H7 (cell line): ENCODE measurements around the gene COX7B2. TPM values are rescaled to one million over a fixed set of nuclear protein-coding genes. Genes with fewer than 3 reads are reported as not detected.

ENCODE experiments used
- DNase-seq: peaks from one replicate; pipeline ENCODE4 v3.0.0; 2012
- H3K27me3 ChIP-seq: 2 replicates; pipeline ENCODE4 v1.6.0; 2011; ENCODE audit warnings: mild to moderate bottlenecking, low read length; ENCODE audit not compliant: control insufficient read depth, insufficient read depth
- H3K36me3 ChIP-seq: replicated peaks from 2 replicates; pipeline ENCODE4 v1.5.1; 2011; ENCODE audit warnings: low read length; ENCODE audit not compliant: control insufficient read depth, insufficient read depth
- H3K4me3 ChIP-seq: 2 replicates; pipeline ENCODE4 v1.5.1; 2011; ENCODE audit warnings: low read depth, mild to moderate bottlenecking, control low read depth, low read length, moderate library complexity; ENCODE audit not compliant: insufficient read depth
- total RNA-seq: library from RNA; depleted of rRNA; stranded (reverse); fragments of >200 nt; shearing (Covaris generic); gene quantifications from 2 replicates; pipeline ENCODE4 v1.2.3, GENCODE V29; 2014

Gene COX7B2
- total RNA-seq, 1 experiment from 2014 or later: not detected

DNA sequence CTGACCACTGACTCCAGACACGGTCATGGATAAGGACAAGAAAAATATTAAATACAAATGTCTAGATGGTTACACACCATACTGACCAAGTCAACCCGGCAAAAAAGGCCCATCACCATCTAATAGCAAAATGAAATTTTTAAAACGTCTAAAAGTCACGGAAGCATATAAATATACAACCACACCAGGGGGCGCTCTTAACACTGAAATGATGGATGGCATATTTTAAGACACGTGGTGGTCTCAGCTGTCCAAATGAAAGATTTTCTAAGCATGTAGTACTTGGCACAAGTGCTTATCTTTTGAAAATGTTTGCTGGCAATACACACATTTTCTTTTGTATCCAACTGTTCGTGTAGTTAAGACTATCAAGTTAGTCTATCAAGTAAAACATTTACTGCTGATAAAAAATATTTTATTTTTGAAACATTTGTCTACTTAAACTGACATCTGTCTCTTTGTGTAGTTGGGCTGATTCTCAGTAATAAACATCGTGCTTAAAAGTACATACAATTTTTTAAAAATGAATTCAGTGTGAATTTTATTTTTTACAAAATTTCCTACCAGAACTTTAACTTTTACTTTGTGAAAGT lies 64.6 kb downstream of the COX7B2 start:
- H3K36me3 ChIP-seq: no peaks in the 10 kb centered on the region
- H3K27me3 ChIP-seq: no peaks in the 10 kb centered on the region
- H3K4me3 ChIP-seq: no peak overlapping the region
- DNase-seq: peak; percentile 10

DNA sequence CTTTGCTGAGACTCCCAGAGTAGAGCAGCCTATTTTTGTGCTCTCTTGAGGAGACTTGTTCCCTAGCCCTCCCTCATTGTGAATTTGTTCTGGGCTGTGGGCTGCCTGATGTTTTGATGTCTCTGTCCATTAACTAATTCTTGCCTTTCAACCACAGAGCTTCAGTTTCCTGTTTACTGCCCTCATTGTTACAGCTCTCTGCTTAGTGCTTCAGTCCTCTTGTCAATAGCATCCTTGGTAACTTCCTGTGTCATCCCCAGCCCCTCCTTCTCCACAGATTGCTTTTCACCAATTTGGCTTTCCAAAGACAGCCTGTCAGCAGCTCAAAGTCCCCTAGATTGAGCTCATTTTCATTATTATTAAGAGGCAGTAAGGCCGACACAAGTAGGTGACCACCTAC lies 69.9 kb downstream of the COX7B2 start:
- no peaks in the 10 kb centered on the region for H3K36me3 ChIP-seq
- peak; percentile 13 for DNase-seq
- no peak overlapping the region for H3K4me3 ChIP-seq
- no peaks in the 10 kb centered on the region for H3K27me3 ChIP-seq

DNA sequence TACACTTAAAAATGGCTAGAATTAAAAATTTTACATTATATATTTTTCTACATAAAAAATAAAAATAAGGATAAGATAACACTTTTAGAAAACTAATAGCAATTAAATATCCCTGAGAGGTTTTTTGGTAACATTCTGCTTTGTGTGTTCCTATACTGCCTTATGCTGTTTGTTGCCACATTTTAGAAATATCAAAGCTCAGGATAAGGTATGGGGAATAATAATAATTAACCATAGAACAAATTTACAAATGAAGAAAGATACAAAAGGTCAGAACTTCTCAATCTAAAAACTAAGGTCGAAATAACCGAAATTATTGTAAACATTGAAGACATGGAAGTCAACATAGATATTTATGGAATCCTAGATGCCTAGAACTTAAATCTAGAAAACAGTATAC lies 71.4 kb downstream of the COX7B2 start:
- Histone ChIP-seq H3K27me3 (no peaks in the 10 kb centered on the region), H3K4me3 (no peak overlapping the region), H3K36me3 (no peaks in the 10 kb centered on the region)
- DNase-seq: no peak

DNA sequence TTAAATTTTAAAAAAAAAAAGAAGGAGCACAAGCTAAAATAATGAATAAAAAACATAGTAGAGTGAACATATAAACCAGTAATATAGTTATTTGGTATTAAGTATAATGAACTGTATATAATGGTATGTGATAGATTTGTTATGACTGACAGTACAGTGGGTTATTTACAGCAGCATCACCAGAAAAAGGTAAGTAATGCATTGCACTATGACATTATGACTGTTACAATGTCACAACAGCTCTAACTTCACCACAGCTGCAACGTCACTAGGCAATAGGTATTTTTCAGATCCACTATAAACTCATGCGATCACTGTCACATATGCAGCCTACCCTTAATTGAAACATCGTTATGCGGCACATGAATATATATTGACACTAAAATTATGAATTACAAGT lies 72.5 kb downstream of the COX7B2 start:
- DNase-seq: no peak
- no peaks in the 10 kb centered on the region for H3K36me3 ChIP-seq
- no peak overlapping the region for H3K4me3 ChIP-seq
- H3K27me3 ChIP-seq: no peaks in the 10 kb centered on the region

DNA sequence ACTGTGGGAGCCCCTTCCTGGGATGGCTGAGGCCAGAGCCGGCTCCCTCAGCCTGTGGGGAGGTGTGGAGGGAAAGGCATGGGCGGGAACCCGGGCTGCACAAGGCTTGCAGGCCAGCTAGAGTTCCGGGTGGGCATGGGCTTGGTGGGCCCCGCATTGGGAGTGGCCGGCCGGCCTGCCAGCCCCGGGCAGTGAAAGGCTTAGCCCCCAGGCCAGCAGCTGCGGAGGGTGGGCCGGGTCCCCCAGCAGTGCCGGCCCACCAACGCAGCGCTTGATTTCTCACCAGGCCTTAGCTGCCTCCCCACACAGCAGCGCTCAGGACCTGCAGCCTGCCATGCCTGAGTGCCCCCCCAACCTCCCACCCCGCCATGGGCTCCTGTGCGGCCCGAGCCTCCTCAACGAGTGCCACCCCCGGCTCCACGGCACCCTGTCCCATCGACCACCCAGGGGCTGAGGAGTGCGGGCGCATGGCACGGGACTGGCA lies 78.0 kb downstream of the COX7B2 start:
- Histone ChIP-seq H3K36me3 (no peaks in the 10 kb centered on the region), H3K27me3 (no peaks in the 10 kb centered on the region), H3K4me3 (no peak overlapping the region)
- no peak for DNase-seq

DNA sequence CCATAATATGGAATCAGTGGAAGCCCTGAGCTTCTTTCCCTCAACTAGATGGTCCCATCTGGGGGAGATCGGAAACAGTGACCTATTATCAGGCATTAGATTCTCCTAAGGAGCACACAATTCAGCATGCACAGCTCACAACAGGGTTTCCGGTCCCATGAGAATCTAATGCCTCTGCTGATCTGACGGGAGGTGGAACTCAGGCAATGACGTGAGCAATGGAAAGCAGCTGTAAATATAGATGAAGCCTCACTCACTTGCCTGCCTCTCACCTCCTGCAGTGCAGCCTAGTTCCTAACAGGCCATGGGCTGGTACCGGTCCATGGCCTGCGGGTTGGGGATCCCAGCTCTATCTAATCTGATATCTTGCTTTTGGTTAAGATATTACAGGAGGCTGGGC lies 88.9 kb downstream of the COX7B2 start:
- DNase-seq: no peak
- Histone ChIP-seq H3K36me3 (no peaks in the 10 kb centered on the region), H3K4me3 (no peak overlapping the region), H3K27me3 (no peaks in the 10 kb centered on the region)

DNA sequence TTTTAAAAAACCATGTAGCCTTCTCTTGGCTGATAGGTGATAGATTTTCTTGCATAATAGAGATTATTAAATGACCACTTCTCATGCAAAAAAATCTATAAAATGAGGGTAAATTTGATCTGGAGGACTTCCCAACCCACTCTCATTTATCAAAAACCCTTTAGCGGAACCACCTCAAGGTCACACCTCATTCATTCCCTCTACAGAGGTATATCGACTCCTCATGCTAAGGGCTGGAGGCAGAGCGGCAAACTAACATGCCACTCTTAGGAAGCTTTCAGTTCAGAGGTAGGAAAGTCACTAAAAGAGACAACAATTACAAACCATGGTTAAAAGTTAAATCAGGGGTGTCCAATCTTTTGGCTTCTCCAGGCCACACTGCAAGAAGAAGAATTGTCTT lies 90.0 kb downstream of the COX7B2 start:
- no peaks in the 10 kb centered on the region for H3K27me3 ChIP-seq
- no peak overlapping the region for H3K4me3 ChIP-seq
- H3K36me3 ChIP-seq: no peaks in the 10 kb centered on the region
- DNase-seq: no peak

DNA sequence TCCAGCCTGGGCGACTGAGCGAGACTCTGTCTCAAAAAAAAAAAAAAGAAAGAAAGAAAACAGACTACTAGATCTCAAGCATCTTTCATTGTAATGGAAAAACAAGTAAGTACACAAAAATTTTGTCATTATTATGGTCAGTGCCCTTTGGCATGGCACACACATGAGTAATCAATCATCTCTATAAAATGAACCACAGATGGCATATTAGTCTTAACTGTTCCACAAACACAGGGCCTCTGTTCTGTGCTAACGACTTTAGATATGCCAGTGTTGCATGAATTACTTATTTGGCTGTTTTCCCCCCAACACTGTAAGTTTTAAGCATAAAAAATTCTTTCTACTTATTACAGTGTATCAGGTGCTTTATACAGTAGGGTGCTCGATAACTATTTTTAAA lies 90.4 kb downstream of the COX7B2 start:
- no peaks in the 10 kb centered on the region for H3K36me3 ChIP-seq
- H3K4me3 ChIP-seq: no peak overlapping the region
- DNase-seq: no peak
- no peaks in the 10 kb centered on the region for H3K27me3 ChIP-seq

DNA sequence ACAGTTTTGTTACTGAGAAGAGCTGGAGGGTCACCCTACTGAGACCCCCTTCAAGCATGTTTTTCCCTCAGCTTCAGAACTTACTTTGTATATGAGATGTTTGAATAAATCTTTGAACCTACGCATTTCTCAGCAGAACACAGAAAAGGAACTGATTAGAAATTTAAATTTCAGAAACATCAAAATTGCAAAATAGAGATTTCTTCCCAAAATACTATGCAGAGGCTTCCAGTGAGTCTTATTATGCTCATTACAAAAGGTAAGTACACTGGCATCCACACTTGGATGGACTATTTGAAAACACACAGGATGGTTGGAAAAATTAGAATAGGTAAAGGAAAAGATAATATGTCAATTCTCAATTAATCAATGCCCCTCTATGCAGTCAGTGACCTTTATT lies 91.2 kb downstream of the COX7B2 start:
- Histone ChIP-seq H3K36me3 (no peaks in the 10 kb centered on the region), H3K27me3 (no peaks in the 10 kb centered on the region), H3K4me3 (no peak overlapping the region)
- DNase-seq: no peak

DNA sequence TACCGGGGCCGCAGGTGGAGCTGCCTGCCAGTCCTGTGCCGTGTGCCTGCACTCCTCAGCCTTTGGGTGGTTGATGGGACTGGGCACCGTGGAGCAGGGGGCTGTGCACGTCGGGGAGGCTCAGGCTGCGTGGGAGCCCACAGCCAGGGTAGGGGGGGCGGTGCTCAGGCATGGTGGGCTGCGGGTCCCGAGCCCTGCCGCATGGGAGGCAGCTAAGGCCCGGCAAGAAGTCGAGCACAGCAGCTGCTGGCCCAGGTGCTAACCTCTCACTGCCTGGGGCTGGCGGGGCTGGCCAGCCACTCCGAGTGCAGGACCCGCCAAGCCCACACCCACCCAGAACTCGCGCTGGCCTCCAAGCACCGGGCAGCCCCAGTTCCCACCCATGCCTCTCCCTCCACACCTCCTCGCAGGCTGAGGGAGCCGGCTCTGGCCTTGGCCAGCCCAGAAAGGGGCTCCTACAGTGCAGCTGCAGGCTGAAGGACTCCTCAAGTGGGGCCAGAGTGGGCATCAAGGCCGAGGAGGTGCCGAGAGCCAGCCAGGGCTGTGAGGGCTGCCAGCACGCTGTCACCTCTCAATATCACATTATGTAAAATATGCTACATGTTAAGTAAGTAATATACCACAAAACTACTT lies 104.1 kb downstream of the COX7B2 start:
- DNase-seq: no peak
- Histone ChIP-seq H3K4me3 (no peak overlapping the region), H3K36me3 (no peaks in the 10 kb centered on the region), H3K27me3 (no peaks in the 10 kb centered on the region)

DNA sequence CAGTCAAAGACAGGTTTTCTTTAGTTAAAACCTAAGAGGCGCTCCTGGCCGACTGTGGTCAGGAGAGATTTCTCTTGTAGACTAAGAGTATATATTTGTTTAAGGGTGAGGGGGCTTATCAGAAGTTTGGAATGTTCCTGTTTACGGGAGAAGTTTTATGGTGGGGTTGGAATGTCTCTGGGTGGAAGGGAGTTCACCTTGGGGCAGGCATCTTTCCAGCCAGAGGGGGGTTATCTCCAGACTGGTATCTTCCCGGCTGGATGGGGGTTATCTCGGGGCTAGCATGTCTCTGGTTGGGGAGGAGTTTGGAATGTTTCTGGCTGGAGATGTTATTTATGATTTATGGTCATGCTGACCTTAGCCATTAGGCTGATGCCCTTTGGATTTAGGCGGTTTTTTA lies 116.0 kb downstream of the COX7B2 start:
- no peak for DNase-seq
- Histone ChIP-seq H3K36me3 (no peaks in the 10 kb centered on the region), H3K27me3 (no peaks in the 10 kb centered on the region), H3K4me3 (no peak overlapping the region)

DNA sequence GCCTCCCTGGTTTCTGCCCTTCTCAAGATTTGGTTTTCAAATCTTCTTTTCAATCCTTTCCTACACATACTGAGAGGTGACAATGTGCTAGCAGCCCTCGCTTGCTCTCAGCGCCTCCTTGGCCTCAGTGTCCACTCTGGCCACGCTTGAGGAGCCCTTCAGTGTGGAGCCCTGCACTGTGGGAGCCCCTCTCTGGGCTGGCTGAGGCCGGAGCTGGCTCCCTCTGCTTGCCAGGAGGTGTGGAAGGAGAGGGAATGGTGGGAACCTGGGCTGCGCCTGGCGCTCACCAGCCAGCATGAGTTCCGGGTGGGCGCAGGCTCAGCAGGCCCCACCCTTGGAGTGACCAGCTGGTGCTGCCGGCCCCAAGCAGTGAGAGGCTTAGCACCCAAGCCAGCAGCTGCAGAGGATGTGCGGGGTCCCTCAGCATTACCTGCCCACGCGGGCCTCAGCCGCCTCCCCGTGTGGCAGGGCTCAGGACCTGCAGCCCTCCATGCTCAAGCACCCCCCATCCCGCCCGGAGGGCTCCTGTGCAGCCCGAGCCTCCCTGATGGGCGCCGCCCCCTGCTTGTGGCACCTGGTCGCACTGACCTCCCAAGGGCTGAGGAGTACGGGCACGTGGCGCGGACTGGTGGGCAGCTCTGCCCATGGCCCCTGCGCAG lies 127.5 kb downstream of the COX7B2 start:
- DNase-seq: no peak
- Histone ChIP-seq H3K27me3 (no peaks in the 10 kb centered on the region), H3K36me3 (no peaks in the 10 kb centered on the region), H3K4me3 (no peak overlapping the region)

DNA sequence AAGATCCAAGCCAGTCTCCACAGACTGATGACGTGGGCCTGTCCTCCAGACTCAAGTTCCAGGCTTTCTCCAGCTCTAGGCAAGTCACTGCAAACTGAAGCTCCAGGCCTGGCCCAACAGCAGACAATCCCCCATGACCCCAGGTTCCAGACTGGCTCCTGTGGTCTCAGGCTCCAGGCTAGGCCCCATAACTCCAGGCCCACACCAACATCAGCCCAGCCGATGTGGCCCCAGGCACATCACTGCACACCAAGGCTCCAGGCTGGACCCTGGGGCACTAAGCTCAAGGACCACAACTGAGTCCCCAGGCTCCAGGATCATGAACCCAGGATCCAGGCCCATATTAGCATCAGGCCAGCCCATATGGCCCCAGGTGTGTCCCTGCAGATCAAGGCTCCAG lies 143.6 kb downstream of the COX7B2 start:
- H3K27me3 ChIP-seq: no peaks in the 10 kb centered on the region
- H3K36me3 ChIP-seq: no peaks in the 10 kb centered on the region
- H3K4me3 ChIP-seq: no peak overlapping the region
- no peak for DNase-seq

DNA sequence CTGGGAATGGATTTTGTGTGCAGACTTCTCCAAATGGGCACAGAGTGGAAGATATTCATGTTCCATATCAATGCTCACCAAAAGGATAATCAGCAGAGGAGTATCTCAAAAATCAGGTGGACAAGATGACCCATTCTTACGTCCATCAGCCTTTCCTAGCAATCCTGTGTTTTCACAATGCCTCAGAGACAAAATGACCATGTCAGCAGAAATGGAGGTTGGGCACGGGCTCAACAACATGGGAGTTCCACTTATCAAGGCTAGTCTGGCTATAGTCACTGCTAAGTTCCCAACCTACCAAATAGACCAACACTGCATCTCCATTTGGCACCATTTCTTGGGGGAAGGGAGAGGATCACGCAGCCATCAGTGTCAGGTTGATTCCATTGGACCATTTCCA lies 179.0 kb downstream of the COX7B2 start:
- Histone ChIP-seq H3K27me3 (no peaks in the 10 kb centered on the region), H3K4me3 (no peak overlapping the region), H3K36me3 (no peaks in the 10 kb centered on the region)
- DNase-seq: no peak

DNA sequence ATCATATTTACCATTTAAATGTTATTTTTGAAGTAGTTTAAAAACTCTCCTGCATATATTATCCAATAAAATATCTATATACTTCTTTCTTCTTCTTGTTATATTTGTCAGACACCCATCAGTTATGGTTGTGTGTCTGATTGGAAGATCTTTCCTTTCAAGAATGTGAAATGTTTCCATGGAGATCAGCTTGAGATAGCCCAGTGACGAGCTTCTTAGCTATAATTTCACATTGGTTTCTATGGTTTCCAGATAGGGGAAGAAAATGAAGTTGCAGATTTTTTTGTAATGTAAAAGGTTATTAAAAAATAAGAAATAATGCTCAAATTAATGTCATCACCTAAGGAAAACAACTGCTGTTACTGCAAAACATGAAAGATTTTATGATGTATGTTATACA lies 189.0 kb downstream of the COX7B2 start:
- Histone ChIP-seq H3K27me3 (no peaks in the 10 kb centered on the region), H3K36me3 (no peaks in the 10 kb centered on the region), H3K4me3 (no peak overlapping the region)
- DNase-seq: no peak
